ENCODE measurements around the gene EFNA5. TPM values are rescaled to one million over a fixed set of nuclear protein-coding genes. Genes with fewer than 3 reads are reported as not detected.

EFNA5 gene
- total RNA-seq, 2 donors from 2014 or later: 5.6 to 7.2 TPM

GRCh38 chr5:107485184-107485583 lies 185.6 kb downstream of the EFNA5 start:
- H3K27me3 ChIP-seq (replicated peaks; ENCODE audit: insufficient read depth): no peaks in the 10 kb centered on the region
- H3K4me3 ChIP-seq: no peak overlapping the region
- no peaks in the 10 kb centered on the region for H3K9me3 ChIP-seq
- intact Hi-C loops (cut with DNase I): no loop called here
- H3K27ac ChIP-seq: no peak overlapping the region
- TF ChIP-seq POLR2AphosphoS5 (IDR thresholded peaks at IDR 0.05): no peak
- no peak for TF ChIP-seq POLR2A (IDR thresholded peaks at IDR 0.05)
- TF ChIP-seq CTCF (IDR thresholded peaks at IDR 0.05): no peak
- no peaks in the 10 kb centered on the region for H3K36me3 ChIP-seq
- DNase-seq (ENCODE audit: low spot score): no peak
- no peaks in the 10 kb centered on the region for H3K4me1 ChIP-seq (replicated peaks)

GRCh38 chr5:107484281-107484680 lies 186.5 kb downstream of the EFNA5 start:
- 76% methylated on average over 4 of the region's 4 CpGs for WGBS
- intact Hi-C loops (cut with DNase I): no loop called here
- Histone ChIP-seq H3K4me3 (no peak overlapping the region), H3K4me1 (replicated peaks) (no peaks in the 10 kb centered on the region), H3K27me3 (replicated peaks; ENCODE audit: insufficient read depth) (no peaks in the 10 kb centered on the region), H3K9me3 (no peaks in the 10 kb centered on the region), H3K27ac (no peak overlapping the region), H3K36me3 (no peaks in the 10 kb centered on the region)
- no peak for DNase-seq (ENCODE audit: low spot score)
- TF ChIP-seq POLR2AphosphoS5 (IDR thresholded peaks at IDR 0.05) (no peak), CTCF (IDR thresholded peaks at IDR 0.05) (no peak), POLR2A (IDR thresholded peaks at IDR 0.05) (no peak)

GRCh38 chr5:107483231-107484024 lies 187.3 kb downstream of the EFNA5 start:
- intact Hi-C loops (cut with DNase I): no loop called here
- Histone ChIP-seq H3K9me3 (no peaks in the 10 kb centered on the region), H3K4me1 (replicated peaks) (no peaks in the 10 kb centered on the region), H3K36me3 (no peaks in the 10 kb centered on the region), H3K4me3 (no peak overlapping the region), H3K27me3 (replicated peaks; ENCODE audit: insufficient read depth) (no peaks in the 10 kb centered on the region), H3K27ac (no peak overlapping the region)
- TF ChIP-seq CTCF (IDR thresholded peaks at IDR 0.05) (no peak), POLR2AphosphoS5 (IDR thresholded peaks at IDR 0.05) (no peak), POLR2A (IDR thresholded peaks at IDR 0.05) (no peak)
- 63% methylated on average over 5 of the region's 5 CpGs for whole genome bisulfite sequencing
- DNase-seq (ENCODE audit: low spot score): no peak

GRCh38 chr5:107478068-107478641 lies 192.6 kb downstream of the EFNA5 start:
- WGBS: 86% methylated on average over 6 of the region's 6 CpGs
- DNase-seq (ENCODE audit: low spot score): no peak
- Histone ChIP-seq H3K9me3 (no peaks in the 10 kb centered on the region), H3K27ac (no peak overlapping the region), H3K4me3 (no peak overlapping the region), H3K36me3 (no peaks in the 10 kb centered on the region), H3K27me3 (replicated peaks; ENCODE audit: insufficient read depth) (no peaks in the 10 kb centered on the region), H3K4me1 (replicated peaks) (no peaks in the 10 kb centered on the region)
- intact Hi-C loops (cut with DNase I): no loop called here
- TF ChIP-seq POLR2AphosphoS5 (IDR thresholded peaks at IDR 0.05): no peak
- no peak for TF ChIP-seq CTCF (IDR thresholded peaks at IDR 0.05)
- TF ChIP-seq POLR2A (IDR thresholded peaks at IDR 0.05): no peak

- intact Hi-C loops (cut with DNase I): no loop called here
- Histone ChIP-seq H3K27me3 (replicated peaks; ENCODE audit: insufficient read depth) (no peaks in the 10 kb centered on the region), H3K9me3 (no peaks in the 10 kb centered on the region), H3K4me1 (replicated peaks) (no peaks in the 10 kb centered on the region), H3K27ac (no peak overlapping the region), H3K4me3 (no peak overlapping the region), H3K36me3 (no peaks in the 10 kb centered on the region)
- TF ChIP-seq POLR2AphosphoS5 (IDR thresholded peaks at IDR 0.05): no peak
- no peak for TF ChIP-seq POLR2A (IDR thresholded peaks at IDR 0.05)
- no peak for TF ChIP-seq CTCF (IDR thresholded peaks at IDR 0.05)
- DNase-seq (ENCODE audit: low spot score): no peak
These were observed 193.2 kb downstream of the EFNA5 start for GRCh38 chr5:107477492-107477891.

All from prostate gland (tissue), 2 donors.